Neural cell (in vitro differentiated cells): Measurements from ENCODE around the gene SPTBN1. TPM values are rescaled to one million over a fixed set of nuclear protein-coding genes. Genes with fewer than 3 reads are reported as not detected.

Source experiments
- H2AFZ ChIP-seq: fragments of 200-600, 300-800 bp; sonication (generic), shearing (Covaris generic); 2 replicates; pipeline ENCODE4 v1.6.0; 2014; ENCODE audit warnings: low read depth, mild to moderate bottlenecking, antibody characterized with exemption, low read length, moderate library complexity
- H3F3A ChIP-seq: fragments of 200-600 bp; shearing (Covaris generic); 2 replicates; pipeline ENCODE4 v1.6.1; 2016; ENCODE audit warnings: mild to moderate bottlenecking, moderate library complexity, mixed read lengths, antibody characterized with exemption, low read length; ENCODE audit not compliant: insufficient read depth, poor library complexity, severe bottlenecking
- H3K27ac ChIP-seq: fragments of 200-600, 300-800 bp; sonication (generic), shearing (Covaris generic); 2 replicates; pipeline ENCODE4 v1.5.1; 2014; ENCODE audit warnings: mild to moderate bottlenecking, low read length, moderate library complexity
- H3K27me3 ChIP-seq: fragments of 300-800, 200-600 bp; sonication (generic), shearing (Covaris generic); 2 replicates; pipeline ENCODE4 v1.6.0; 2014; ENCODE audit warnings: mild to moderate bottlenecking, low read depth, low read length, moderate library complexity; ENCODE audit not compliant: insufficient read depth
- H3K36me3 ChIP-seq: fragments of 300-800, 200-600 bp; sonication (generic), shearing (Covaris generic); 2 replicates; pipeline ENCODE4 v1.5.1; 2014; ENCODE audit warnings: mild to moderate bottlenecking, antibody characterized with exemption, low read length, moderate library complexity; ENCODE audit not compliant: insufficient read depth
- H3K4me2 ChIP-seq: fragments of 300-800, 200-600 bp; sonication (generic), shearing (Covaris generic); 2 replicates; pipeline ENCODE4 v1.6.0; 2014; ENCODE audit warnings: mild to moderate bottlenecking, low read length
- H3K4me3 ChIP-seq: fragments of 300-800, 200-600 bp; sonication (generic), shearing (Covaris generic); 2 replicates; pipeline ENCODE4 v1.5.1; 2014; ENCODE audit warnings: mild to moderate bottlenecking, low read length, moderate library complexity
- H3K79me2 ChIP-seq: fragments of 200-600 bp; shearing (Covaris generic); replicated peaks from 2 replicates; pipeline ENCODE4 v1.6.0; 2014; ENCODE audit warnings: mild to moderate bottlenecking, low read length, moderate library complexity; ENCODE audit not compliant: insufficient read depth
- H3K9ac ChIP-seq: fragments of 300-800, 200-600 bp; sonication (generic), shearing (Covaris generic); 2 replicates; pipeline ENCODE4 v1.6.1; 2016; ENCODE audit warnings: mild to moderate bottlenecking, low read length, mixed read lengths
- H3K9me2 ChIP-seq: fragments of 200-600 bp; shearing (Covaris generic); 2 replicates; pipeline ENCODE4 v1.6.1; 2016; ENCODE audit warnings: mild to moderate bottlenecking, low read length, mixed read lengths; ENCODE audit not compliant: insufficient read depth
- H3K9me3 ChIP-seq: fragments of 200-600, 300-800 bp; sonication (generic), shearing (Covaris generic); 2 replicates; pipeline ENCODE4 v1.6.1; 2016; ENCODE audit warnings: mild to moderate bottlenecking, mixed run types, low read length, moderate library complexity, mixed read lengths
- H4K20me1 ChIP-seq: fragments of 200-600 bp; shearing (Covaris generic); 2 replicates; pipeline ENCODE4 v1.6.1; 2016; ENCODE audit warnings: mild to moderate bottlenecking, mixed run types; ENCODE audit not compliant: insufficient read depth
- CTCF ChIP-seq: fragments of 450-650 bp; IDR thresholded peaks from 2 replicates; pipeline ENCODE4 v1.5.1; 2014; ENCODE audit warnings: antibody characterized with exemption, mild to moderate bottlenecking, moderate library complexity; ENCODE audit not compliant: poor library complexity, severe bottlenecking
- EP300 ChIP-seq: fragments of 450-650 bp; conservative IDR thresholded peaks from 2 replicates; pipeline ENCODE4 v1.6.1; 2014; ENCODE audit warnings: antibody characterized with exemption, mild to moderate bottlenecking, moderate library complexity; ENCODE audit not compliant: poor library complexity, severe bottlenecking
- EZH2 ChIP-seq: fragments of 200-600, 300-800 bp; shearing (Covaris generic), sonication (generic); IDR thresholded peaks from 2 replicates; pipeline ENCODE4 v1.6.1; 2014; ENCODE audit warnings: antibody characterized with exemption, low read length, borderline replicate concordance, mild to moderate bottlenecking; ENCODE audit not compliant: insufficient read depth, poor library complexity, severe bottlenecking
- MXI1 ChIP-seq: fragments of 450-650 bp; conservative IDR thresholded peaks from 2 replicates; pipeline ENCODE4 v1.6.1; 2014; ENCODE audit warnings: antibody characterized with exemption, mild to moderate bottlenecking; ENCODE audit not compliant: poor library complexity, severe bottlenecking
- POLR2AphosphoS5 ChIP-seq: IDR thresholded peaks from 2 replicates; pipeline ENCODE4 v1.6.1; 2012
- RAD21 ChIP-seq: fragments of 450-650 bp; conservative IDR thresholded peaks from 2 replicates; pipeline ENCODE4 v1.6.1; 2014; ENCODE audit warnings: antibody characterized with exemption, mild to moderate bottlenecking, moderate library complexity
- REST ChIP-seq: IDR thresholded peaks from 2 replicates; pipeline ENCODE4 v1.6.1; 2012; ENCODE audit warnings: borderline replicate concordance
- SMC3 ChIP-seq: fragments of 450-650 bp; conservative IDR thresholded peaks from 2 replicates; pipeline ENCODE4 v1.6.1; 2014; ENCODE audit warnings: antibody characterized with exemption, mild to moderate bottlenecking, moderate library complexity; ENCODE audit not compliant: poor library complexity
- TAF1 ChIP-seq: IDR thresholded peaks from 2 replicates; pipeline ENCODE4 v1.6.1; 2012; ENCODE audit warnings: low read depth
- polyA plus RNA-seq: library from polyadenylated mRNA; depleted of rRNA; stranded (reverse); fragments of >200 nt; gene quantifications from 2 replicates; pipeline ENCODE4 v1.2.3, GENCODE V29; 2014

The SPTBN1 gene
- polyA plus RNA-seq, 1 donor from 2014 or later = 92.1 TPM

- Histone ChIP-seq H3K4me2 (no peak overlapping the region), H3K36me3 (peaks cover 33% of the 10 kb centered on the region), H4K20me1 (no peaks in the 10 kb centered on the region), H3K9ac (no peak overlapping the region), H3K9me2 (no peaks in the 10 kb centered on the region), H3K79me2 (no peaks in the 10 kb centered on the region), H3K4me3 (no peak overlapping the region), H3K27ac (no peak overlapping the region), H2AFZ (no peak overlapping the region), H3K27me3 (no peaks in the 10 kb centered on the region), H3K9me3 (no peaks in the 10 kb centered on the region), H3F3A (no peaks in the 10 kb centered on the region)
- TF ChIP-seq REST = no peak
Observed at GRCh38 chr2:54649191-54649590, 193.1 kb downstream of the SPTBN1 start.

- H3K9ac ChIP-seq = no peak overlapping the region
- no peaks in the 10 kb centered on the region for H3K9me3 ChIP-seq
- H3K4me2 ChIP-seq = no peak overlapping the region
- peaks cover 29% of the 10 kb centered on the region for H3K36me3 ChIP-seq
- H4K20me1 ChIP-seq = no peaks in the 10 kb centered on the region
- no peaks in the 10 kb centered on the region for H3K9me2 ChIP-seq
- H3K79me2 ChIP-seq = no peaks in the 10 kb centered on the region
- H2AFZ ChIP-seq = no peak overlapping the region
- H3K27me3 ChIP-seq = no peaks in the 10 kb centered on the region
- H3K4me3 ChIP-seq = no peak overlapping the region
- TF ChIP-seq SMC3 (no peak), TAF1 (no peak), EZH2 (no peak), EP300 (no peak), REST (no peak), CTCF (no peak), POLR2AphosphoS5 (no peak), RAD21 (no peak), MXI1 (no peak)
- no peaks in the 10 kb centered on the region for H3F3A ChIP-seq
- no peak overlapping the region for H3K27ac ChIP-seq
Observed at GRCh38 chr2:54649633-54650032, 193.5 kb downstream of the SPTBN1 start.
